Cardiac fibroblast (primary cell): ENCODE data around the gene POU2F1.
A peak's percentile ranks its signal among the peaks of the same experiment; 100 is the strongest.

Experiments used
- DNase-seq, 2 donors: peaks; one replicate each; pipeline versions ENCODE4 v3.0.0 to v3.0.0-alpha.2; 2010; ENCODE audit warnings: low read depth in 2 of 2
- H3K4me3 ChIP-seq, 2 donors: replicated peaks in 1 of 2; 1 replicate in 1 of 2; 2 replicates in 1 of 2; pipeline ENCODE4 v1.5.1; 2011; ENCODE audit warnings: low read depth in 2 of 2, low read length in 2 of 2, mild to moderate bottlenecking in 2 of 2, moderate library complexity in 1 of 2
- CTCF ChIP-seq: IDR thresholded peaks from one replicate; pipeline ENCODE4 v1.5.1; 2011; ENCODE audit warnings: low read depth, mild to moderate bottlenecking, low read length, inconsistent platforms

The POU2F1 gene

GRCh38 chr1:167387251-167387910 is 166.7 kb downstream of the POU2F1 start:
- H3K4me3 ChIP-seq, result no peak overlapping the region
- DNase-seq, result peak in 1 of 2 donors; percentile 3
- no peak for TF ChIP-seq CTCF

- TF ChIP-seq CTCF, result no peak
- DNase-seq, result no peak
- H3K4me3 ChIP-seq, result no peak overlapping the region
Observed at GRCh38 chr1:167388976-167389375, 168.3 kb downstream of the POU2F1 start.

- DNase-seq, result no peak
- no peak for TF ChIP-seq CTCF
- no peak overlapping the region for H3K4me3 ChIP-seq
Observed at GRCh38 chr1:167392200-167392696, 171.6 kb downstream of the POU2F1 start.

- no peak for DNase-seq
- no peak for TF ChIP-seq CTCF
- no peak overlapping the region for H3K4me3 ChIP-seq
Observed at GRCh38 chr1:167400359-167400953, 179.8 kb downstream of the POU2F1 start.

- DNase-seq, result peak; percentile 74 to 75
- peak; percentile 59 for TF ChIP-seq CTCF
- no peak overlapping the region for H3K4me3 ChIP-seq
Observed at GRCh38 chr1:167401260-167401873, 180.7 kb downstream of the POU2F1 start.

- TF ChIP-seq CTCF, result no peak
- no peak overlapping the region for H3K4me3 ChIP-seq
- peak; percentile 59 to 66 for DNase-seq
Observed at GRCh38 chr1:167404161-167404888, 183.6 kb downstream of the POU2F1 start.
